OCI-LY7 (cell line): ENCODE data around the gene APOL1. TPM values are rescaled to one million over a fixed set of nuclear protein-coding genes. Genes with fewer than 3 reads are reported as not detected.

Source experiments
- BruUV-seq: library from RNA; stranded (reverse); fragments of 400-500 nt; replicated peaks from 2 replicates; lab custom pipeline; 2021; lab: Mats Ljungman, UMichigan
- CTCF ChIA-PET: fragments of 300-600 bp; sonication (Branson Sonifier 250); formaldehyde crosslinking; loops from one replicate; lab custom pipeline; 2022; ENCODE audit warnings: antibody characterized with exemption; ENCODE audit not compliant: unreplicated experiment; lab: Charles Lee
- POLR2A ChIA-PET: fragments of 300-600 bp; sonication (Branson Sonifier 250); formaldehyde crosslinking; loops from one replicate; lab custom pipeline; 2022; ENCODE audit warnings: antibody characterized with exemption; lab: Charles Lee
- DNase-seq: peaks from one replicate; pipeline ENCODE4 v3.0.0-alpha.2; 2015; ENCODE audit warnings: low spot score
- H2AFZ ChIP-seq: fragments of 200-600 bp; sonication (generic), shearing (Covaris generic); 2 replicates; pipeline ENCODE4 v1.6.1; 2014; ENCODE audit warnings: mild to moderate bottlenecking, antibody characterized with exemption, low read length, moderate library complexity
- H3K27ac ChIP-seq: fragments of 200-600 bp; sonication (generic); 2 replicates; pipeline ENCODE4 v1.5.1; 2014; ENCODE audit warnings: mixed run types, low read depth, mild to moderate bottlenecking, moderate library complexity, low read length, inconsistent platforms; ENCODE audit not compliant: poor library complexity, severe bottlenecking
- H3K36me3 ChIP-seq: fragments of 200-600 bp; sonication (generic); 2 replicates; pipeline ENCODE4 v1.6.1; 2014; ENCODE audit warnings: mild to moderate bottlenecking, antibody characterized with exemption, low read length, moderate library complexity, mixed read lengths; ENCODE audit not compliant: insufficient read depth
- H3K4me1 ChIP-seq: fragments of 200-600 bp; sonication (generic); 2 replicates; pipeline ENCODE4 v1.5.1; 2014; ENCODE audit warnings: mild to moderate bottlenecking, low read length; ENCODE audit not compliant: insufficient read depth, poor library complexity, severe bottlenecking
- H3K4me2 ChIP-seq: fragments of 200-600 bp; sonication (generic); 2 replicates; pipeline ENCODE4 v1.6.1; 2014; ENCODE audit warnings: mild to moderate bottlenecking, low read length
- H3K4me3 ChIP-seq: fragments of 200-600 bp; sonication (generic); 2 replicates; pipeline ENCODE4 v1.5.1; 2014; ENCODE audit warnings: mild to moderate bottlenecking, low read depth, low read length; ENCODE audit not compliant: poor library complexity, severe bottlenecking
- H3K79me2 ChIP-seq: fragments of 200-600 bp; sonication (generic); 2 replicates; pipeline ENCODE4 v1.6.1; 2016; ENCODE audit warnings: low read depth, mild to moderate bottlenecking, low read length, moderate library complexity, mixed read lengths; ENCODE audit not compliant: insufficient read depth
- H3K9me2 ChIP-seq: fragments of 200-600 bp; sonication (generic); 2 replicates; pipeline ENCODE4 v1.6.1; 2016; ENCODE audit warnings: mild to moderate bottlenecking, low read length, mixed read lengths; ENCODE audit not compliant: insufficient read depth
- H3K9me3 ChIP-seq: fragments of 200-600 bp; sonication (generic); 2 replicates; pipeline ENCODE4 v1.6.1; 2014; ENCODE audit warnings: mild to moderate bottlenecking, mixed run types, low read length, mixed read lengths
- H4K20me1 ChIP-seq: fragments of 200-600 bp; sonication (generic); 2 replicates; pipeline ENCODE4 v1.6.1; 2014; ENCODE audit warnings: mild to moderate bottlenecking, antibody characterized with exemption, low read length, moderate library complexity, mixed read lengths; ENCODE audit not compliant: insufficient read depth
- CTCF ChIP-seq: fragments of 200-600 bp; sonication (generic); conservative IDR thresholded peaks from 2 replicates; pipeline ENCODE4 v1.5.1; 2014; ENCODE audit warnings: mild to moderate bottlenecking, antibody characterized with exemption, low read length, moderate library complexity, mixed read lengths
- EZH2phosphoT487 ChIP-seq: fragments of 200-600 bp; sonication (generic); IDR thresholded peaks from 2 replicates; pipeline ENCODE4 v1.6.1; 2018; ENCODE audit warnings: low read depth, borderline replicate concordance, mild to moderate bottlenecking, mixed run types, antibody characterized with exemption, low read length, moderate library complexity, mixed read lengths
- intact Hi-C: fragments of 100-400 bp; cut with micrococcal nuclease; formaldehyde crosslinking; loops from one replicate; pipeline ENCODE4 v1.10.0; 2022; ENCODE audit not compliant: unreplicated experiment
- total RNA-seq, 2 experiments: library from RNA; depleted of rRNA in 1 of 2; stranded (reverse); fragments of >200 nt in 1 of 2; shearing (Covaris generic) in 1 of 2; gene quantifications; 2 replicates each; pipeline ENCODE4 v1.2.3, GENCODE V29; 2014 to 2022

APOL1 gene
- total RNA-seq, 2 experiments from 2014 or later: 0.42 to 0.47 TPM

DNA sequence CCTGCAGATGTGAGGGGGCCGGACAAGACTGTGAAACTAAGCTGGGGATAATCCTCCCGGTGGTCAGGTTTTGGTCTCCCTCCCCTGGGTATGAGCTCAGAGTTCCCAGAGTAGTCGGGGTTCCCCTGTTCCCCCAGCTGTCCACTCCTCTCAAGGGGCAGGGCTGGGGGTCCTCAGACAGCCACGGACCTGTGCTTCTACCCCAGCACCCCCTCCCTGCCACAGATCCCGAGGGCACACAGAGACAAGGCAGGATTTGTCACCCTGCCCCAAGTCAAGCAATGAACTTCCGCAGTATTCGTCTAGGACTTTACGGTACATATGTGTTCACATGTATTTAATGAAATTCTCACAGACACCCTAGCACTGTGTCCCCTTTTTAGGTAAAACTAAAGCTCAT lies 45.2 kb downstream of the APOL1 start:
- POLR2A ChIA-PET: interaction anchor here (0.6 kb wide), 1 partner anchor 1451 kb away, joined by 5 read pairs; no protein-coding TSS in a partner anchor
- H3K79me2 ChIP-seq: no peaks in the 10 kb centered on the region

DNA sequence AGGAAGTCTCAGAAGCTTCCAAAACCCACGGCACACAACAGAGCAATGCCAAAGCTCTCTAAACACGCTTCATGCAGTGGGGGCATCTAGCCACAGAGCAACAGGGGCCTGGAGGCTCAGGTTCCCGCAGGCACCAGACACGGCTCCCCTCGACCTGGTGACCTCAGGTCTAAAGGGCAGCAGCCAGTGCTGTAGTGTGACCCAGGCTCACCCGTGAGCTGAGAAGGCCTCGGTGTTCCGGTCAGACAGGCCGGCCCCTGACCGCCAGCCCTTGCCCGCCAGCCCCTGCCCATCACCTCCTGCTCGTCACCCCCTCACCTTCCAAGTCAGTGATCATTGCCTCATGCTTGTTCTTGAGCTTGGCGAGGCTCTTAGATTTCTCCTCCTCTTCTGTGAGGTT lies 45.7 kb downstream of the APOL1 start:
- ChIA-PET CTCF (no interaction called here), POLR2A (interaction anchor here (0.6 kb wide), 1 partner anchor 1451 kb away, joined by 5 read pairs; no protein-coding TSS in a partner anchor)
- H3K9me3 ChIP-seq: no peaks in the 10 kb centered on the region
- 0 out of 2 replicates have a peak, but pooled peaks cover 5% of the 10 kb centered on the region for H4K20me1 ChIP-seq
- no TSS peak for BruUV-seq
- intact Hi-C loops: no loop called here
- H3K4me2 ChIP-seq: no peak overlapping the region
- no peaks in the 10 kb centered on the region for H3K4me1 ChIP-seq
- DNase-seq: no peak
- no peaks in the 10 kb centered on the region for H3K9me2 ChIP-seq
- H3K36me3 ChIP-seq: peaks cover 98% of the 10 kb centered on the region
- TF ChIP-seq EZH2phosphoT487 (no peak), CTCF (no peak)
- no peaks in the 10 kb centered on the region for H3K79me2 ChIP-seq
- H3K4me3 ChIP-seq: no peak overlapping the region
- no peak overlapping the region for H3K27ac ChIP-seq
- no peak overlapping the region for H2AFZ ChIP-seq

More for the DNA sequence above, 45.2 kb downstream of the APOL1 start:
- H3K4me1 ChIP-seq: no peaks in the 10 kb centered on the region
- H3K4me2 ChIP-seq: no peak overlapping the region
- H3K36me3 ChIP-seq: peaks cover 99% of the 10 kb centered on the region
- no peaks in the 10 kb centered on the region for H3K9me3 ChIP-seq
- H3K27ac ChIP-seq: no peak overlapping the region
- no peak for TF ChIP-seq CTCF
- no peak for DNase-seq
- no peaks in the 10 kb centered on the region for H3K9me2 ChIP-seq
- CTCF ChIA-PET: no interaction called here
- intact Hi-C loops: no loop called here
- no peak overlapping the region for H2AFZ ChIP-seq
- 0 out of 2 replicates have a peak, but pooled peaks cover 5% of the 10 kb centered on the region for H4K20me1 ChIP-seq
- BruUV-seq: no TSS peak
- H3K4me3 ChIP-seq: no peak overlapping the region

DNA sequence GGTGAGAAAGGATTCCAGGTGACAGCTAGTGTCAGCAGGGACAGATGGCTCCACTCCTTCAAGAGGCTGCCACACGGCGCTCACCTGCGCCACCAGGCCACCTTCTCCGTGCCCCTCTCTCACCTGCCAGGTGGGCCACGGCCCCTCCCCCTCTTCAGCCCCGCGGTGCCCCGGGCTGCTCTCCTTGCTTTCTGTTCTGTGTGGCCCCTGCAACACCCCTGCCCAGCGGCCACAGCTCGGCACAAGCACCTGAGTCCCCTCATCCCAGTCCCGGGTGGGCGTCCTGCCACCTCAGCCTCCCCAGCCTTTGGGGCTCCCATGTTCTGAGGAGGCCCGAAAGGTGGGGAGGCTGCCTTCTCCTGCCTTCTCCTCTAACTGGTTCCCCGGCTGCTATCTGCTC lies 46.4 kb downstream of the APOL1 start:
- H2AFZ ChIP-seq: no peak overlapping the region

More for the DNA sequence above, 46.4 kb downstream of the APOL1 start:
- ChIA-PET CTCF (no interaction called here), POLR2A (no interaction called here)
- Histone ChIP-seq H3K4me2 (no peak overlapping the region), H3K36me3 (peaks cover 98% of the 10 kb centered on the region), H3K27ac (no peak overlapping the region), H3K4me1 (no peaks in the 10 kb centered on the region), H3K79me2 (no peaks in the 10 kb centered on the region), H4K20me1 (0 out of 2 replicates have a peak, but pooled peaks cover 5% of the 10 kb centered on the region), H3K9me2 (no peaks in the 10 kb centered on the region), H3K9me3 (no peaks in the 10 kb centered on the region), H3K4me3 (no peak overlapping the region)
- intact Hi-C loops: no loop called here
- BruUV-seq: no TSS peak
- TF ChIP-seq CTCF (no peak), EZH2phosphoT487 (no peak)
- DNase-seq: no peak
